T-cell (primary cell): Measurements from ENCODE around the gene MYCL. TPM values are rescaled to one million over a fixed set of nuclear protein-coding genes. Genes with fewer than 3 reads are reported as not detected.

Experiments used
- ATAC-seq, 4 experiments: fragments of 200-7000 bp in 3 of 4; fragments of 150-1000 bp in 1 of 4; cut with Tn5 transposase; replicated peaks in 1 of 4; 1 replicate in 3 of 4; 2 replicates in 1 of 4; pipeline ENCODE4 v1.10.0; 2021; ENCODE audit warnings: moderate library complexity in 3 of 4, mild to moderate bottlenecking in 2 of 4, moderate number of reproducible peaks in 1 of 4
- CTCF ChIA-PET, 2 donors: fragments of 300-600 bp; sonication (Branson Sonifier 250); formaldehyde crosslinking; loops; one replicate each; lab custom pipeline; 2022; ENCODE audit warnings: antibody characterized with exemption in 2 of 2; lab: Charles Lee
- POLR2A ChIA-PET, 2 donors: fragments of 300-600 bp; sonication (Branson Sonifier 250); formaldehyde crosslinking; loops; one replicate each; lab custom pipeline; 2022; ENCODE audit warnings: antibody characterized with exemption in 2 of 2; lab: Charles Lee
- DNase-seq, 35 experiments: peaks; one replicate each; pipeline versions ENCODE4 v3.0.0 to v3.0.0-alpha.2; 2013 to 2023
- H3K27ac ChIP-seq: one replicate; pipeline ENCODE4 v1.5.1; 2013; ENCODE audit warnings: low read length
- H3K27me3 ChIP-seq, 2 experiments: replicated peaks in 1 of 2; 1 replicate in 1 of 2; 2 replicates in 1 of 2; pipeline versions ENCODE4 v1.6.1 to v1.7.0; 2013; ENCODE audit warnings: low read length in 1 of 2, mixed read lengths in 1 of 2; ENCODE audit not compliant: control insufficient read depth in 2 of 2, insufficient read depth in 2 of 2; ENCODE audit errors: extremely low read depth in 1 of 2
- H3K36me3 ChIP-seq, 2 donors: 1 replicate in 1 of 2; 2 replicates in 1 of 2; pipeline versions ENCODE4 v1.6.1 to v1.7.0; 2013; ENCODE audit warnings: low read length in 1 of 2; ENCODE audit not compliant: control insufficient read depth in 2 of 2, insufficient read depth in 1 of 2; ENCODE audit errors: extremely low read depth in 1 of 2
- H3K4me1 ChIP-seq, 2 experiments: 1 replicate in 1 of 2; 2 replicates in 1 of 2; pipeline versions ENCODE4 v1.6.1 to v1.7.0; 2013; ENCODE audit warnings: low read length in 2 of 2, mixed read lengths in 1 of 2; ENCODE audit not compliant: insufficient read depth in 2 of 2, control insufficient read depth in 1 of 2; ENCODE audit errors: extremely low read depth in 1 of 2
- H3K4me3 ChIP-seq, 2 donors: 1 replicate in 1 of 2; 2 replicates in 1 of 2; pipeline versions ENCODE4 v1.5.1 to v1.7.0; 2013; ENCODE audit warnings: mild to moderate bottlenecking in 2 of 2, low read length in 1 of 2, moderate library complexity in 1 of 2; ENCODE audit not compliant: control insufficient read depth in 1 of 2; ENCODE audit errors: extremely low read depth in 1 of 2
- H3K9me3 ChIP-seq: 2 replicates; pipeline ENCODE4 v1.7.0; 2013
- H3K27ac Mint-ChIP-seq, 2 donors: one replicate each; pipeline ENCODE4 v1.8.0; 2020 to 2021; ENCODE audit warnings: mild to moderate bottlenecking in 2 of 2, mixed read lengths in 2 of 2
- H3K27me3 Mint-ChIP-seq, 2 donors: one replicate each; pipeline ENCODE4 v1.8.0; 2021 to 2022; ENCODE audit warnings: mixed read lengths in 2 of 2
- H3K36me3 Mint-ChIP-seq: one replicate; pipeline ENCODE4 v1.8.0; 2021; ENCODE audit warnings: mixed read lengths
- H3K4me1 Mint-ChIP-seq, 3 donors: one replicate each; pipeline ENCODE4 v1.8.0; 2020 to 2022; ENCODE audit warnings: mixed read lengths in 3 of 3, mild to moderate bottlenecking in 1 of 3
- H3K4me3 Mint-ChIP-seq, 3 donors: one replicate each; pipeline ENCODE4 v1.8.0; 2020 to 2022; ENCODE audit warnings: mild to moderate bottlenecking in 3 of 3, mixed read lengths in 3 of 3, moderate library complexity in 3 of 3
- H3K9me3 Mint-ChIP-seq, 3 donors: one replicate each; pipeline ENCODE4 v1.8.0; 2020 to 2022; ENCODE audit warnings: mixed read lengths in 3 of 3
- WGBS: methylation state at CpG from one replicate; pipeline ENCODE4 v1.1.5; 2013; ENCODE audit warnings: missing lambda C conversion rate; ENCODE audit not compliant: insufficient coverage; 5-methylcytosine and 5-hydroxymethylcytosine counted together
- total RNA-seq, 35 experiments: library from RNA in 6 of 35; stranded (reverse) in 6 of 35; fragments of 120-200 nt in 1 of 35; gene quantifications; one replicate each; pipeline versions ENCODE4 v1.2.1 to v1.2.4 and lab custom pipeline; 2013 to 2026

MYCL gene
- total RNA-seq, 5 donors from 2014 or later (not counting 1 experiment from before 2014, with no cell fraction given) = 0.13 to 0.38 (median 0.22) TPM

- 0% methylated on average over 1 of the region's 7 CpGs for WGBS
- peak overlapping the region; percentile 71 for H3K27ac ChIP-seq
- peak; percentile 87 to 99 (median 89) for ATAC-seq
- Mint-ChIP-seq H3K27ac (peak overlapping the region; percentile 96 to 98), H3K4me1 (peaks cover 54 to 61% (median 59%) of the 10 kb centered on the region in 3 donors), H3K27me3 (no peaks in the 10 kb centered on the region), H3K9me3 (no peaks in the 10 kb centered on the region), H3K4me3 (peak overlapping the region; percentile 58 to 65 (median 61)), H3K36me3 (peaks cover 32% of the 10 kb centered on the region)
- peaks cover 6 to 34% of the 10 kb centered on the region in 2 donors for H3K36me3 ChIP-seq
- no peaks in the 10 kb centered on the region for H3K9me3 ChIP-seq
- peaks cover 33 to 43% of the 10 kb centered on the region in 2 experiments for H3K4me1 ChIP-seq
- ChIA-PET POLR2A (interaction anchor here in 1 of 2 donors (0.6 to 0.7 kb wide), 2 partner anchors 107 to 869 kb away, joined by 4 read pairs; no protein-coding TSS in a partner anchor), CTCF (interaction anchor here (0.5 to 2.2 kb wide), 10 partner anchors 16 to 855 kb away, joined by 3 to 11 read pairs (median 3); partner anchors contain the start of genes MYCL (in 1 of the 2) and TRIT1 (in 1 of the 2))
- peak overlapping the region in 1 of 2 donors; percentile 10 for H3K4me3 ChIP-seq
- peak; percentile 40 to 94 (median 85) for DNase-seq
- H3K27me3 ChIP-seq = no peaks in the 10 kb centered on the region
Observed at GRCh38 chr1:39845569-39846566, 55.8 kb downstream of the MYCL start.

Other genes starting within 250 kb of the MYCL start
- gene NT5C1A, start 229.8 kb downstream of the MYCL start, total RNA-seq = 1 to 10 TPM in 1 of 5 donors, under 1 TPM in 3, not detected in 1; 0.22 to 1.3 (median 0.42) TPM
- gene HPCAL4, start 210.5 kb downstream of the MYCL start, total RNA-seq = 10 to 100 TPM; 10.3 to 38.5 (median 28.5) TPM
- 10 to 100 TPM; 50.8 to 72.6 (median 58.7) TPM for gene PPIE, start 163.0 kb downstream of the MYCL start, total RNA-seq
- under 1 TPM; 0.16 to 0.44 (median 0.28) TPM for gene OXCT2, start 130.6 kb downstream of the MYCL start, total RNA-seq
- gene BMP8B, start 113.1 kb downstream of the MYCL start, total RNA-seq = 1 to 10 TPM in 1 of 5 donors, under 1 TPM in 4; 0.33 to 1.3 (median 0.76) TPM
- 10 to 100 TPM; 12.2 to 17.4 (median 16.0) TPM for gene TRIT1, start 18.4 kb downstream of the MYCL start, total RNA-seq
- gene MFSD2A, start 53.2 kb upstream of the MYCL start, total RNA-seq = 1 to 10 TPM in 4 of 5 donors, under 1 TPM in 1; 0.39 to 3.5 (median 1.4) TPM
- gene CAP1, start 138.8 kb upstream of the MYCL start, total RNA-seq = 100 to 1,000 TPM; 293 to 345 (median 298) TPM
- gene PPT1, start 195.3 kb upstream of the MYCL start, total RNA-seq = 10 to 100 TPM; 44.4 to 72.6 (median 53.1) TPM